GM12872 (cell line): Measurements from ENCODE around the gene FKBP1A.

ENCODE experiments used
- TF ChIP-seq, protein P1 (sequence below): IDR thresholded peaks from 3 replicates; pipeline ENCODE4 v1.5.1; 2011; ENCODE audit warnings: low read depth, mild to moderate bottlenecking, low read length, moderate library complexity; ENCODE audit not compliant: insufficient read depth

FKBP1A gene

DNA sequence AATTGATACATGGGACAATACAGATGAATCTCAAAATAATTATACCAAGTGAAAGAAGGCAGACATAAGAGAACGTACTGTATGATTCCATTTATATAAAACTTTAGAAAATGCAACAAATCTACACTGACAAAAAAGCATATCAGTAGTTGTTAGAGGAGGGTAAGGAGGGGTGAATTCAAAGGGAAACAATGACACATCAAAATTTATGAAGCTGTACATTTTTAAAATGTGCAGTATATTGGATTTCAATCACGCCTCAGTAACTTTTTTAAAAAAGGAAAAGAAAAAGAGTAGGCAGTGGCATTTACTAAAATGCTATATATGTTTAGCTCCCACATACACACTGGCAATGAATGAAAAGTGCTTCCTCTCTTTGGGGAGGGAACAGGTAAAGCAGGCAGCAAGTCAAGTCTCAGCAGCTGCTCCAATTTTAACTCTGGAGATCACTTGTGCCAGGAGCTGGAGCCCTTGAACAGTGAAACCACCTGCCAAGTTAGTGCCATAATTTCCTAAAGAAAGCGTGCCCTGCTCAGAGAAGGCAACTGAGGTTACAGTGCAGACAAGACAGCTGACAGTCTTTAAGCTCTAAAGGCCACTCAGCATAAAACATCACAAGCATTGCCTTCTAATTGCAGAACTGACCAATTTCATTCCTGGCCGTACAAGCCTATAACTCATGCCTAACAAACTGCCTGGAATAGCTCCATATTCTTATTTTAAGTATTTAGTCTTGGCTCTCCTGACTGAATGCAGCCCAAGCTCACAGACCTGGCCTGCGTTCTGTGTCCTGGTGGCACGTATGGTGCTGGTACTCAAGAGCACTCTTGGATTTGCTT lies 10.9 kb downstream of the FKBP1A start:
- TF ChIP-seq, protein P1, sequence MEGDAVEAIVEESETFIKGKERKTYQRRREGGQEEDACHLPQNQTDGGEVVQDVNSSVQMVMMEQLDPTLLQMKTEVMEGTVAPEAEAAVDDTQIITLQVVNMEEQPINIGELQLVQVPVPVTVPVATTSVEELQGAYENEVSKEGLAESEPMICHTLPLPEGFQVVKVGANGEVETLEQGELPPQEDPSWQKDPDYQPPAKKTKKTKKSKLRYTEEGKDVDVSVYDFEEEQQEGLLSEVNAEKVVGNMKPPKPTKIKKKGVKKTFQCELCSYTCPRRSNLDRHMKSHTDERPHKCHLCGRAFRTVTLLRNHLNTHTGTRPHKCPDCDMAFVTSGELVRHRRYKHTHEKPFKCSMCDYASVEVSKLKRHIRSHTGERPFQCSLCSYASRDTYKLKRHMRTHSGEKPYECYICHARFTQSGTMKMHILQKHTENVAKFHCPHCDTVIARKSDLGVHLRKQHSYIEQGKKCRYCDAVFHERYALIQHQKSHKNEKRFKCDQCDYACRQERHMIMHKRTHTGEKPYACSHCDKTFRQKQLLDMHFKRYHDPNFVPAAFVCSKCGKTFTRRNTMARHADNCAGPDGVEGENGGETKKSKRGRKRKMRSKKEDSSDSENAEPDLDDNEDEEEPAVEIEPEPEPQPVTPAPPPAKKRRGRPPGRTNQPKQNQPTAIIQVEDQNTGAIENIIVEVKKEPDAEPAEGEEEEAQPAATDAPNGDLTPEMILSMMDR = no peak

DNA sequence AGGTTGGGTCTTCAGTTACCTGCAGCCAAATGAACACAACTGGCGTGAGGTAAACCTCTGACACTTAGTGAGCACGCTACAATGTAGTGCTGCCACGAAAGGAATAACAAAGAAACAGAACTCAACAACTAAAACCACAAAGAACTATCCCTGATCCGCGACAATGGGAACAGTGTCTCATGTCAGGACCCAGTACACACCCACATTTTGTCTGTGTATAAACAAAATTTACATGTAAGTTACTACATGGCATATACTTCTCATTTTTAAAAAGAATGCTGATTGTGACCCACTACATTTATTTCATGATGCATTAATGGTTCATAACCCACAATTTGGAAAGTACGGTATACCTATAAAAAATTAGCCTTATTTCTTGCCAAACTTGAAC lies 14.1 kb downstream of the FKBP1A start:
- TF ChIP-seq, protein P1 = no peak

DNA sequence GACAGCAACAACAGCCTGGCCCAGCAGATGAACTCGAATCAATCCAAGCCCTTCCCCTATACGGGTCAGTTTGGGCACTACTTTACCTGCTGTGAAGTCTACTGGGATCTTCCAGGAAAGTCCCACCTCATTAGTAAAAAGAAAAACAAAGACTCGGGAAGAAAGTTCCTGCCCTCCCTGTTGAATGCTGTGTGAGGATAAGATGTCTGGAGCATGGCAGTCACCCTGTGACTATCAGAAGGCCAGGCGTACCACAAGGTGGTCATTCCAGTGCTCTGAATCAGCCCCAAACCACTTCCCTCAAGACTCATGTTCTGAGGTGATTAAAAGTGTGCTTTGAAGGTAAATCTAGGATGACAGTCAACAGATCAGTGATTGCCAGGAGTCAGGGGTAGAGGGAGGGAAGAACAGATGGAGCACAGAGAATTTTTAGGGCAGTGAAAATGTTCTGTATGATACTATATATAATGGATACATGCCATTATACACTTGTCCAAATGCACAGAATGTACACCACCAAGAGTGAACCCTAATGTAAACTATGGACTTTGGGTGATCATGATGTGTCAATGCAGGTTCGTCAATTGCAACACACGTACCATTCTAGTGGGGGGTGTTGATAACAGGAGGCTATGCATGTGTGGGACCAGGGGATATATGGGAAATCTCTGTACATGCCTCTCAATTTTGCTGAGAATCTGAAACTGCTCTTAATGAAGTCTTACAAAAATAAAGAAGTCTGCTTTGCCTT lies 14.7 kb downstream of the FKBP1A start:
- TF ChIP-seq, protein P1 = no peak

DNA sequence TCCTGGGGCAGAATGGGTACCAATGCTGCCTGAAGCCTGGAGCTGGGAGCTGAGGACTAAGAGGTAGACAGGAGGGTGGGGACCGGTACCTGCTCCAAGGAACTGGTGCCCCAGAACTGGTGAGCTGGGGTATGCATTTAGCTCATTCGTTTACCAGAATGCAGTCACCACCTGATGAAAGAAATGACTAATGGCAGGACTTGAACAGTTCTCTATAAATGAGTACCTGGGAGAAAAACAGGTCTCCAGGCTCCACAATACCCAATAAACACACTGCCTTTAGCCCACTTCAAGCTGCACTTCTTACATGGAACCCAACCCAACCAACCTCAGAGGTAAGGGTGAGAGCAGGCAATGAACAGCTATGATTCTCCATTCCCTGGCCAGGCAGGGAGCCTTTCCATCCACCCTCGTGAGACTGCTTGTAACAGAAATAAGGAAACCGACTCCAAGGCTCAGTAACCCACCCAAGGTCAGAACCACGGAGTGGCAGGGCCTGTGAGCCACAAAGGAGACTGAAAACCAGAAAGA lies 15.4 kb downstream of the FKBP1A start:
- TF ChIP-seq, protein P1 = no peak

DNA sequence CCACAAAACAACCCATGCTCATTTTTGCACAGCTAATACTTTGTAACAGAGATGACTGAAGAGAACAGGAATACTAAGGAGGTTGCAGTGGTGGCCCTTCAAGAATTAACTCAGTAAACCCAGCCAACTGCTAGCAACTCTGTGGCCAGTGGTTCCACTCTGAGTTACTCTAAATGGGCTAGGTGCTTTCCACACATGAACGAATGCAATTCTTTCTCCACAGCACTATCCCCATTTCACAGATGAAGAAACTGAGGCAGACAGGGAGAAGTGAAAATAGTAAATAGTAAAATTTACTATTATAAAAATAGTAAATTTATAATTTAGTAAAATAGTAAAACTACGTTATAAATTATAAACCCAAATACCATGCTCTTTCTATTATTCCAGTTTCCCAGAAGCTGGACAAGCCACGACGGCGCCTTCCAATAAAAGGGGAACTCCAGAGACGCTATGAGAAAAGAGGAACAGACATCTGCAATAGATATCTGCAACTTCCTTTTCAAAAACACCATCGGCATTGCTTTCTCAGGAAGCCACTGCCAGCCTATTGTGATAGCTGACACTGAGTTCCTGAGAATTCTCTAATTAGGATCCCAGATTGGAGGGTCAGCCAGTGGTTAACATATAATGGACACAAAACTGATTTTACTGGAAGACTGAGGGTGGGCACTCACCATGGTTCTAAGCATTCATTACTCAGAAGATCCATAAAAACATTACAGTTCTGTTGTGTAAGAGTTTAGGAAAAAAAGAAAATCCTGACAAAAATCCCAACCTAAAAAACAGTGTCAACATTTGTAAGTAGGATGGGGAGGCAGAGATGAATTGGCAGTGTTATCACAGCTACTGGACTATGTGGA lies 16.2 kb downstream of the FKBP1A start:
- TF ChIP-seq, protein P1 = no peak

DNA sequence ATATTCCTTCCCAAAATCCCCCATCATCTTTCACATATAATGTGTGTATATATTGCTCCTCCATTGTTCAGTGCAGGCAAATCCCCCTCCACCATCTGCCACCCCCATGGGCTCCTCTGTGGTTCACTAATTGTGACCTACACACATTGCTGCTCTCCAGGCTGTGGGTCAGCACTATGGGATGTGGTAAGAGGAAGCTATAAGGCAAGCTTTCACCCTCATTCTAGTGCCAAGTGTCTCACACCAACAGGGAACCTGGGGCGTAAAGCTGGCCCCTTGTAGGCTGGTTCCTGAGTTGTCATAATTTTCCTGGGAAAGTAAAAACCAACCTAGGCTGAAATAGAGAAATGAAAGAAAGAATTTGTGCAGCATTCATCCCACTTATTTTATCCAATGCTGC lies 16.8 kb downstream of the FKBP1A start:
- TF ChIP-seq, protein P1 = no peak

DNA sequence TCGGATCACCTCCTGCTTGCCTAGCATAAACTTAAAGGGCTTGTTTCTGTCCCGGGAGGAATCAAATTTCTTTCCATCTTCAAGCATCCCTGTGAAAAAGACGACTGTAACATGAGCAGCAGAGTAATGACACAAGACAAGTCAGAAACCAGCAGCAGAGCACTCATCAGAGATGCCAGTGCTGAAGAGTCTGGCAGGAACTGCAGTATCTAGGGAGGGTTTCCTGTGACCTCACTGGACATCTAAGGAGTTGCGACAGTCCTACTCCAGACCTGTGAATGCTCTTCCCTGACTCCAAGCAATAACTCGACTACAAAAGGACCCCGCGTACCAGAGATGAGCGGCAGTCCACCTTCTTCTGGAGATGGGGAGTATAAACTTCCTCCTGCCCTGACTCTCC lies 17.3 kb downstream of the FKBP1A start:
- TF ChIP-seq, protein P1 = no peak
